Astrocyte (in vitro differentiated cells and primary cell): ENCODE results near the gene PPP6R2. TPM values are rescaled to one million over a fixed set of nuclear protein-coding genes. Genes with fewer than 3 reads are reported as not detected.

Experiments
- DNase-seq: peaks from one replicate; pipeline ENCODE4 v3.0.0-alpha.2; 2010; ENCODE audit warnings: low read depth
- FAIRE-seq: peaks from 2 replicates; lab custom pipeline; 2011; peaks lifted over from hg19 to GRCh38; lab: Jason Lieb, UNC
- H2AFZ ChIP-seq: 2 replicates; pipeline ENCODE4 v1.6.0; 2012; ENCODE audit warnings: low read depth, low read length, inconsistent platforms
- H3K27ac ChIP-seq: 2 replicates; pipeline ENCODE4 v1.5.1; 2011; ENCODE audit warnings: low read depth, low read length, inconsistent platforms
- H3K27me3 ChIP-seq: 2 replicates; pipeline ENCODE4 v1.6.0; 2011; ENCODE audit warnings: low read length, inconsistent platforms; ENCODE audit not compliant: insufficient read depth
- H3K36me3 ChIP-seq: 2 replicates; pipeline ENCODE4 v1.5.1; 2011; ENCODE audit warnings: low read length, inconsistent platforms; ENCODE audit not compliant: insufficient read depth
- H3K4me1 ChIP-seq: 2 replicates; pipeline ENCODE4 v1.5.1; 2011; ENCODE audit warnings: low read length, inconsistent platforms; ENCODE audit not compliant: insufficient read depth
- H3K4me2 ChIP-seq: 2 replicates; pipeline ENCODE4 v1.6.0; 2012; ENCODE audit warnings: low read length, inconsistent platforms
- H3K4me3 ChIP-seq: 2 replicates; pipeline ENCODE4 v1.5.1; 2011; ENCODE audit warnings: low read depth, mild to moderate bottlenecking, low read length, inconsistent platforms; ENCODE audit not compliant: insufficient read depth
- H3K79me2 ChIP-seq: 2 replicates; pipeline ENCODE4 v1.6.0; 2012; ENCODE audit warnings: mild to moderate bottlenecking, low read length, inconsistent platforms; ENCODE audit not compliant: insufficient read depth
- H3K9ac ChIP-seq: 2 replicates; pipeline ENCODE4 v1.6.0; 2012; ENCODE audit warnings: mild to moderate bottlenecking, low read length, inconsistent platforms
- H3K9me3 ChIP-seq: 2 replicates; pipeline ENCODE4 v1.5.1; 2012; ENCODE audit warnings: low read depth, mild to moderate bottlenecking, low read length, inconsistent platforms; ENCODE audit not compliant: insufficient read depth
- H4K20me1 ChIP-seq: 2 replicates; pipeline ENCODE4 v1.6.0; 2012; ENCODE audit warnings: low read length, inconsistent platforms; ENCODE audit not compliant: insufficient read depth
- H3K27ac Mint-ChIP-seq: one replicate; pipeline ENCODE4 v1.8.0; 2021; ENCODE audit warnings: mild to moderate bottlenecking, mixed read lengths; ENCODE audit not compliant: unreplicated experiment
- H3K27me3 Mint-ChIP-seq: one replicate; pipeline ENCODE4 v1.8.0; 2021; ENCODE audit warnings: low read depth, mixed read lengths; ENCODE audit not compliant: unreplicated experiment
- H3K36me3 Mint-ChIP-seq: one replicate; pipeline ENCODE4 v1.8.0; 2021; ENCODE audit warnings: low read depth, mixed read lengths; ENCODE audit not compliant: unreplicated experiment
- H3K4me1 Mint-ChIP-seq: one replicate; pipeline ENCODE4 v1.8.0; 2021; ENCODE audit warnings: low read depth, mixed read lengths; ENCODE audit not compliant: unreplicated experiment
- H3K4me3 Mint-ChIP-seq: one replicate; pipeline ENCODE4 v1.8.0; 2021; ENCODE audit warnings: mild to moderate bottlenecking, moderate library complexity, mixed read lengths; ENCODE audit not compliant: unreplicated experiment
- H3K9me3 Mint-ChIP-seq: one replicate; pipeline ENCODE4 v1.8.0; 2021; ENCODE audit warnings: mild to moderate bottlenecking, mixed read lengths; ENCODE audit not compliant: unreplicated experiment
- EZH2 ChIP-seq: IDR thresholded peaks from 2 replicates; pipeline ENCODE4 v1.6.1; 2012; ENCODE audit warnings: mild to moderate bottlenecking, low read length, inconsistent platforms; ENCODE audit not compliant: insufficient read depth
- total RNA-seq: library from RNA; stranded (reverse); gene quantifications from 2 replicates; pipeline ENCODE4 v1.2.1, GENCODE V29; 2021
- TF ChIP-seq, protein P1 (sequence below): IDR thresholded peaks from 2 replicates; pipeline ENCODE4 v1.5.1; 2011; ENCODE audit warnings: low read depth, mild to moderate bottlenecking, inconsistent platforms, low read length, moderate library complexity; ENCODE audit not compliant: insufficient read depth

PPP6R2 gene
- total RNA-seq, 1 donor from 2014 or later = 48.3 TPM

DNA sequence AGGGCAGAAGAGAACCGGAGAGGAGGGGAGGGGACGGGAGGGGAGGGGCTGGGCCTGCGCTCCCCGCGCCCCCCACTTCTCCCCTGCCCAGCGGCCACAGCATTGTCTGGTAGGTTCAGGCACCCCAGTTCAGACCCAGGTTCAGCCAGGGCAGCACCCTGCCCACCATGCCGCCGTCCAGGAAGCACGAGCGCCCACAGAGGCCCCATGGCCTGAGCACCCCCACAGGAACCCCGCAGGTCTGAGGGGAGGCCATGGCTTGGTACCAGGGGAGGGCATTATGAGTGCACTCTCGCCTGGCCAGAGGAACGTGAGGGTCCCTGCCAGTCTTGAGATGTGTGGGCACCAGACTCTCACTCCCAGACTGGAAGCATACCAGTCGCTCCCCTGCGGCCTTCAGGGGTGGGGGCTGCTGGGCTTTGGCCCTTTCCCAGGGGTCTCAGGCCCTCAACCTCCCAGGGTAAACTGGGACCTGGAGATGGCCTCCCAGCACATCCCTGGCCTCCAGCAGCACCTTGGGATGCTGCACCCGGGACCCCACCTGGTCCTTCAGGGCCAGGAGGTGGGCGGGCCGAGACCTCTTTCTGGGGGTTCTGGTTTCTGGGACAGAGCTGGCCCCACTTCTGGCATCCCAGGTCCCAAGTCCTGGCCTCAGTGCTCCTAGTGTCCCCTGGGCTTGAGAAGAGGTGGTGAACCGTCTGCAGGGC is 35.1 kb upstream of the PPP6R2 start:
- no peak for DNase-seq
- no peak overlapping the region for H3K27ac ChIP-seq
- peaks cover 16% of the 10 kb centered on the region for H3K4me1 Mint-ChIP-seq
- H3K9me3 ChIP-seq = no peaks in the 10 kb centered on the region
- H3K27ac Mint-ChIP-seq = peak overlapping the region; percentile 94
- H3K4me2 ChIP-seq = peak overlapping the region; percentile 35
- no peaks in the 10 kb centered on the region for H3K27me3 ChIP-seq
- H3K4me1 ChIP-seq = peaks cover 47% of the 10 kb centered on the region
- H3K27me3 Mint-ChIP-seq = no peaks in the 10 kb centered on the region
- no peaks in the 10 kb centered on the region for H3K9me3 Mint-ChIP-seq
- no peak overlapping the region for H3K9ac ChIP-seq
- TF ChIP-seq, protein P1, sequence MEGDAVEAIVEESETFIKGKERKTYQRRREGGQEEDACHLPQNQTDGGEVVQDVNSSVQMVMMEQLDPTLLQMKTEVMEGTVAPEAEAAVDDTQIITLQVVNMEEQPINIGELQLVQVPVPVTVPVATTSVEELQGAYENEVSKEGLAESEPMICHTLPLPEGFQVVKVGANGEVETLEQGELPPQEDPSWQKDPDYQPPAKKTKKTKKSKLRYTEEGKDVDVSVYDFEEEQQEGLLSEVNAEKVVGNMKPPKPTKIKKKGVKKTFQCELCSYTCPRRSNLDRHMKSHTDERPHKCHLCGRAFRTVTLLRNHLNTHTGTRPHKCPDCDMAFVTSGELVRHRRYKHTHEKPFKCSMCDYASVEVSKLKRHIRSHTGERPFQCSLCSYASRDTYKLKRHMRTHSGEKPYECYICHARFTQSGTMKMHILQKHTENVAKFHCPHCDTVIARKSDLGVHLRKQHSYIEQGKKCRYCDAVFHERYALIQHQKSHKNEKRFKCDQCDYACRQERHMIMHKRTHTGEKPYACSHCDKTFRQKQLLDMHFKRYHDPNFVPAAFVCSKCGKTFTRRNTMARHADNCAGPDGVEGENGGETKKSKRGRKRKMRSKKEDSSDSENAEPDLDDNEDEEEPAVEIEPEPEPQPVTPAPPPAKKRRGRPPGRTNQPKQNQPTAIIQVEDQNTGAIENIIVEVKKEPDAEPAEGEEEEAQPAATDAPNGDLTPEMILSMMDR = no peak
- TF ChIP-seq EZH2 = no peak
- no peak overlapping the region for H2AFZ ChIP-seq
- H3K79me2 ChIP-seq = peaks cover 41% of the 10 kb centered on the region
- H4K20me1 ChIP-seq = peaks cover 26% of the 10 kb centered on the region
- no peaks in the 10 kb centered on the region for H3K36me3 ChIP-seq
- H3K4me3 Mint-ChIP-seq = no peak overlapping the region
- no peak overlapping the region for H3K4me3 ChIP-seq
- no peak for FAIRE-seq
- H3K36me3 Mint-ChIP-seq = peaks cover 2% of the 10 kb centered on the region

DNA sequence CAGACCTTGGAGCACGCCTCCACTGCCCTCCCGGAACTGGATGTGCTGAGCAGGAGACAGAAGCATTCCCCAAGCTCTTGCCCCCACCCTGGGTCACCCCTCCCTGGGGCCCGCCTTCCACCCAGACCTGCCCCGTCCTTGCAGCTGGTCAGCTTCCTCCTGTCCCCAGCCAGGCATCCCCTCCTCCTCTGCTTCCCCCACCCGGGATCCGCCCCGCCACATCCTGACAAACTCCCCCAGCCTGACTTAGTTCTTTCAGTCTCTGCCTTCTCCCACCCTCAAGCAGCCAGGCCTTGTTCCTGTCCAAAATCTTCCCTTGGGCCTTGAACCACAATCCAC is 34.6 kb upstream of the PPP6R2 start:
- Mint-ChIP-seq H3K27me3 (no peaks in the 10 kb centered on the region), H3K27ac (peak overlapping the region; percentile 94), H3K4me1 (peaks cover 15% of the 10 kb centered on the region), H3K36me3 (peaks cover 2% of the 10 kb centered on the region), H3K4me3 (peak overlapping the region; percentile 82), H3K9me3 (no peaks in the 10 kb centered on the region)
- Histone ChIP-seq H3K27me3 (no peaks in the 10 kb centered on the region), H3K36me3 (no peaks in the 10 kb centered on the region), H3K9ac (peak overlapping the region; percentile 8), H3K9me3 (no peaks in the 10 kb centered on the region), H2AFZ (no peak overlapping the region), H3K27ac (no peak overlapping the region), H4K20me1 (peaks cover 21% of the 10 kb centered on the region), H3K4me3 (no peak overlapping the region), H3K4me1 (peaks cover 42% of the 10 kb centered on the region), H3K4me2 (peak overlapping the region; percentile 35), H3K79me2 (peaks cover 35% of the 10 kb centered on the region)
- DNase-seq (peak; percentile 42), FAIRE-seq (no peak)
- TF ChIP-seq, protein P1 = no peak
- no peak for TF ChIP-seq EZH2

DNA sequence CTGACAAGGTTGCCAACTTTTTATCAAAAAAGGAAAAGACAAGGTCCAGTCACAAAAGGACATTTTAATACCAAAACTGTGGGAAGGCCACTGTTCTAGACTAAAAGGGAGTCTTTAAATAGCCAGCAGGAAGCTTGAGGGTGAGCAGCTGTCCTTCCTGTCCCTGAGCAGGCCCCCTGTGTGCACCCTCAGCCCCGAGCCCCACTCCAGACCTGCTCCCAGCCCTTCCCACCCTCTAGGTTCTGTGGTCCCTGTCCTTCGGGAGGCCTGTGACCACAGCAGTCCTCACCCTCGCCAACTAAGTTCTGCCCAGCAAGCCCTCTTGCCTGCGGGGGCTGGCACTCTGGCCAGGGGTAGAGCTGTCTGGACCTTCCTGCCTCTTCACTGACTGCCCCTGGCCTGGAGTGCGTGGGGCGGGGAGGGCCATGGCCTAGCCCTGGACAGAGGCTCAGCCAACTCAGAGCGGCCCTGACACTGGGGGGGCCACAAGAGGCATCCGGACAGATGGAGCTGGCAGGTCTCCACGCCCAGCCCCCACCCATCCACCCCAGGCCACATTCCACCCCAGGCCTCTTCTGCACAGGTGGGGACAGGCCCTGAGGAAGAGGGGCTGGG is 34.0 kb upstream of the PPP6R2 start:
- Histone ChIP-seq H3K9me3 (no peaks in the 10 kb centered on the region), H3K27ac (no peak overlapping the region), H3K79me2 (peaks cover 30% of the 10 kb centered on the region), H3K36me3 (no peaks in the 10 kb centered on the region), H2AFZ (no peak overlapping the region), H3K4me2 (peak overlapping the region; percentile 35), H4K20me1 (peaks cover 16% of the 10 kb centered on the region), H3K9ac (peak overlapping the region; percentile 8), H3K4me3 (no peak overlapping the region), H3K27me3 (no peaks in the 10 kb centered on the region), H3K4me1 (peaks cover 37% of the 10 kb centered on the region)
- Mint-ChIP-seq H3K4me1 (peaks cover 14% of the 10 kb centered on the region), H3K4me3 (peak overlapping the region; percentile 82), H3K36me3 (peaks cover 2% of the 10 kb centered on the region), H3K9me3 (no peaks in the 10 kb centered on the region), H3K27me3 (no peaks in the 10 kb centered on the region), H3K27ac (peak overlapping the region; percentile 94)
- no peak for DNase-seq
- FAIRE-seq = no peak
- no peak for TF ChIP-seq EZH2
- TF ChIP-seq, protein P1 = no peak
